Subcutaneous adipose tissue (tissue), 4 donors: ENCODE measurements around the gene CHKA. TPM values are rescaled to one million over a fixed set of nuclear protein-coding genes. Genes with fewer than 3 reads are reported as not detected.

ENCODE experiments used
- total RNA-seq, 4 donors: library from RNA; depleted of rRNA; stranded (reverse); fragments of >200 nt; gene quantifications; one replicate each; pipeline ENCODE4 v1.1.0, GENCODE V29; 2016
- TF ChIP-seq, protein P1 (sequence below): fragments of 450-650 bp; IDR thresholded peaks from one replicate; pipeline ENCODE4 v1.5.1; 2016; ENCODE audit warnings: low read depth, mild to moderate bottlenecking, control low read depth, antibody characterized with exemption, moderate library complexity

The CHKA gene
- total RNA-seq, 4 donors from 2014 or later, result 50.2 to 78.7 (median 59.6) TPM

DNA sequence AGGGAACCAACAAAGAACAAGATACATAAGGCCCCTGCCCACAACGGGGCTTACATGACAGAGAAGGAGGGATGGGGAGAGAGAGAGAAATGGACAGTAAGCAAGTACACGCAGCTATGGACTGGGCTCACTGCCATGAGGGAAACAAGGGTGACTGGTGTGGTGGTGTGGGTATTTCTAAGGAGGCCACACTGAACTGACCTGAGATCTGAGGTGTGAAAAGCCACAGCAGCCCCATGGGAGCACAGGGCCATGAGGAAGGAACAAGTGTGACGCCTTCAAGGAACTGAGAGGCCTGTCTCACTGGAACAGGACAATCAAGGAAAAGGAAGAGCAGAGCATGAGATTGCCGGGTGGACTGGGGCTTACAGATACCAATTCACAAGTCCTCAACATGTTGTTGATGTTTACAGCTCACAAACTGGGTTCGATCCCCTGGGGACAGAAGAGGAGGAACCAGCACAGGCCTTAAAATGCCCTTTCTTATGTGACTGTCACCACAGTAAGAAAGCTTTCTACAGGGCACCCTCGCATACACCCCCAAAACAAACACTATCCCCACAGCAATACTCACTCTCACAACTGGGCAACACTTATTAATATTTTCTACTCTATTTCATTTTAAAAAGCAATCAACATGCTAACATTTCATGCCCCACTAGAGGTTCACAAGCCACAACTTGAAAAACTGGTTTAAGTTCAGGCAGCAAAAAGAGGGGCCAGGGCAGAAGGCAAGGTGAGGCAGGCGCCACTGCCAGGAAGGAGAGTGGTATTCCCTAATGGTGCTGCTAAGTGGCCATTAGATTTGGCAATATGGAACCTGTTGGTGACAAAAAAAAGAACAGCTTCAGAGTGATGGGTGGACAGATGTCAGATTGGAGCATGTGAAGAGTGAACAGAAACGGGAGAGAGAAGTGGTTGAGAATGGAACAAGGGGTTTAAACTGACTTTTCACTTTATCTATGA lies 43.3 kb downstream of the CHKA start:
- TF ChIP-seq, protein P1, sequence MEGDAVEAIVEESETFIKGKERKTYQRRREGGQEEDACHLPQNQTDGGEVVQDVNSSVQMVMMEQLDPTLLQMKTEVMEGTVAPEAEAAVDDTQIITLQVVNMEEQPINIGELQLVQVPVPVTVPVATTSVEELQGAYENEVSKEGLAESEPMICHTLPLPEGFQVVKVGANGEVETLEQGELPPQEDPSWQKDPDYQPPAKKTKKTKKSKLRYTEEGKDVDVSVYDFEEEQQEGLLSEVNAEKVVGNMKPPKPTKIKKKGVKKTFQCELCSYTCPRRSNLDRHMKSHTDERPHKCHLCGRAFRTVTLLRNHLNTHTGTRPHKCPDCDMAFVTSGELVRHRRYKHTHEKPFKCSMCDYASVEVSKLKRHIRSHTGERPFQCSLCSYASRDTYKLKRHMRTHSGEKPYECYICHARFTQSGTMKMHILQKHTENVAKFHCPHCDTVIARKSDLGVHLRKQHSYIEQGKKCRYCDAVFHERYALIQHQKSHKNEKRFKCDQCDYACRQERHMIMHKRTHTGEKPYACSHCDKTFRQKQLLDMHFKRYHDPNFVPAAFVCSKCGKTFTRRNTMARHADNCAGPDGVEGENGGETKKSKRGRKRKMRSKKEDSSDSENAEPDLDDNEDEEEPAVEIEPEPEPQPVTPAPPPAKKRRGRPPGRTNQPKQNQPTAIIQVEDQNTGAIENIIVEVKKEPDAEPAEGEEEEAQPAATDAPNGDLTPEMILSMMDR, result no peak

- TF ChIP-seq, protein P1, result no peak
Measured at GRCh38 chr11:68076371-68077042, 44.7 kb downstream of the CHKA start.

DNA sequence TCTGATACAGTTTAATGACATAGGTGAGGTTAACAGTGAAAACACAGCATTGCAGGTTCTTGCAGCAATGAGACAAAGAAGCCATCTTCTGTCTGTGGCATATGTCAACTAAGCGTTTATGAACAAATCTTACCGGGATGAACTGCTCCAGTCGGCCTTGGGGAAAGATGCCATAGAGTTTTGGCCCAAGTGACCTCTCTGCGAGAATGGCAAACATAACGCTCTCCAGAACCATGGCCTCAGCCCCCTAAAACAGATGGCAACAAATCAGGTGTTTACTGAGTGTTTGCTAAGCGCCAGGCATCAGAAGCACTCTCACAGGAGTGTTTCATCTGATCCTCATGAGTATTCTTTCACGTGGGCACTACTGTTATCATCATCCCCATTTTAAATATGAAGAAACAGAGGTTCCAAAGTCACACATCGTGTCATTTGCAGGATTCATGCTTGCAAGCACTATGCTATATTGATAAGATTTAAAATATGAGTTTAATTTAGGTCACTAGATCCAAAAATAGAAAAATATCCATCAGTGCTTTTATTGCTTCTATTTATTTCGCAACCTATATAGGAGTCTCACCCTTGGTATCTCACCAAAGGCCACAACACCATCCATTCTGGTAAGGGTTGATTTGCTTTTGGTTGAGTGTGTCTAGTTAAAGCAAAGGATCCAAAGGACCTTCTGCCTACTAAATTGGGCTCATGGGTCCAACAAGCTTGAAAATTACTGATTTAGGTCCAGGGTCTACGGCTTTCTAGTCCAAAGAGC lies 46.4 kb downstream of the CHKA start:
- TF ChIP-seq, protein P1, result no peak

DNA sequence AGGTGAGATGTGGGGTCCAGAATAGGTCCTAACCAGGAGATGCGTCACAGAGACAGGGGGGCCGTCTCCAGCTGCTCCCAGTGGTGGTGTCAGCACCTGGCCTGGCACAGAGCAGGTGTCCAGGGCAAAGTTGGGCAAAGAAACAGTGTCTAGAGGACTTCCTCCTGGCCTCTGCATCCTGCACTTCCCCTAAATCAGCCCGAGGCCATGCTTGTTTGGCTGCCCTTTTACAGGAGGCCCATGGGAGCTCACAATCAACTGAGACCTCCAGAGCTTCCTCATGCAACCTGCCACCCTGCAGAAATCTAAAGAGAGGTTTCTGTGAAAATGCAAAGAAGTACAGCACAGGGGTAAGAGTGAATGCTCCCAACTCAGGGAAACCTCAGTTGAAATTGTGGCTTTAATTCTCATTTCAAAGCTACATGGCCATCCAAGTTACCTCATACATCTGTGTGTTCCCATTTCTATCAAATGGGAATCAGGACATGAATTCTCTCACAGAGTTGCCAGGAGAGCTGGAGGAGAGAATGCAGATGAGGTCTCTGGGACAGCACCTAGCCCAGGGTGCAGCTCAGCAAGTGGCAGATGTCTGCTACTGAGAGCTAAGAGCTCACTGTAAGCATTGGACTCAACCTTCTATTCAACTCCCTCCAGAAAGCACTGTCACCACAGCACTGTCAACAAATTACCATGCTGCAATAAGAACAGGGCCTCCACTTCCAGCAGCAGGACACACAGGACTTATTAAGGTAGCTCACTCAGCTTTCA lies 49.7 kb downstream of the CHKA start:
- TF ChIP-seq, protein P1, result no peak

DNA sequence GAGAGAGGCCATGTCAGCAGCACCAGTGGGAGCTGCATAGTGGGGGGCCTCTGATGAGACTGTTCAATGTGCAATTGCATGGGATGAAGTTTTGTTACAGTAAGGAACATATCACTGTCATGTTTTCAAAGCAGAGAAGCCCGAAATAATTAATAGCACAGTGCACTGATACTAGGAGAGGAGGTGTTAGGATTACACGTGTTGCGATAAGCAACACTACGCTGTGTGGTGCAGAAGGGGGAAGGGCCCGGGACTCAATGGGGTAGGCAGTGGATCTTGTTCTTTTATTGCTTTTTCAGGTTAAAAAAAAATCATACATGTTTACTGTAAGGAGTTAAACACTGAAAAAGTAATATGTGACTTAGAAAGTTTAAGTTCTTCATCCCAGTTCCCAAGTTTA lies 53.2 kb downstream of the CHKA start:
- TF ChIP-seq, protein P1, result no peak

- TF ChIP-seq, protein P1, result no peak
Measured at GRCh38 chr11:68066742-68067141, 54.4 kb downstream of the CHKA start.
